ENCODE results near the gene CGB8.
A peak's percentile ranks its signal among the peaks of the same experiment; 100 is the strongest.

Gene CGB8

DNA sequence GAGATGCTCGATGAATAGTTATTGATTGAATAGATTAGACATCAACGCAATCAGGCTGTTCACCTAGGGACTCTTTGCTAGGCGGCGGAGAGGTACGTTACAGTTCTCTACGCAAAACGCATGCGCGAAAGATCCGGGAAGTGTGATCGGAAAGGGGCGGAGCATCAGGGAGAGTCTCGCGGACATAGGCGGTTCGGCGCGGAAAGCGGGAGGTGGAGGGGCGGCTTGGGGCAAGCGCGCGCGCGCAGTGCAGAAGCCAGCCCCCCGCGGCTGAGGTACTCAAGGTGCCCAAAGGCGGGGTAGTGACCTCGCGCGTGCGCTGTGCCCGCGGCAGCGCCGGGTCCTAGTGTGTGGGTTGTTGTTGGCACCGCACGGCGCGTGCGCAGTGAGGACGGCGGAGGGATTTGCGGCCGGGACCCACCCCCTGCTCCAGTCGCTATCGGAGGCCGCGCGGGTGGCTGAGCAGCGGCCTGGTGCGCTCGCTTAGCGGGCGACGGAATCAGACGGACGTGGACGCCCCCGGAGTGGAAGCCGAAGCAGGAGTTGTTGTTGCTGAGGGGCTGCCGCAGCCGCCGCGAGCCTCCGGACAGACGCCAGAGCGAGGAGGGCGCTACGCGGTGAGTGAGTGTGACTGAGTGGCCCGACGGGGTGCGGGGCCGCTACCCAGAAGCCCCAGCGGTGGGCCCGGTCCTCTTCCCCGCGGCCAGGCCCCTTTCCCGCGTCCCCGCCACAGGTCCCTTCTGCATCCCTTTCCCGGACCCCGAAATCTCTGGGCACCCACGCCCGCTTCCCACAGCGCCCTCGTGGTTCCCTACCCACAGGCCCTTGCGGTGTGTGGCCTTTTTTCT, 36.3 kb upstream of the CGB8 start, which contains the start of gene SNRNP70 (continued):
- TF ChIP-seq, protein P1, sequence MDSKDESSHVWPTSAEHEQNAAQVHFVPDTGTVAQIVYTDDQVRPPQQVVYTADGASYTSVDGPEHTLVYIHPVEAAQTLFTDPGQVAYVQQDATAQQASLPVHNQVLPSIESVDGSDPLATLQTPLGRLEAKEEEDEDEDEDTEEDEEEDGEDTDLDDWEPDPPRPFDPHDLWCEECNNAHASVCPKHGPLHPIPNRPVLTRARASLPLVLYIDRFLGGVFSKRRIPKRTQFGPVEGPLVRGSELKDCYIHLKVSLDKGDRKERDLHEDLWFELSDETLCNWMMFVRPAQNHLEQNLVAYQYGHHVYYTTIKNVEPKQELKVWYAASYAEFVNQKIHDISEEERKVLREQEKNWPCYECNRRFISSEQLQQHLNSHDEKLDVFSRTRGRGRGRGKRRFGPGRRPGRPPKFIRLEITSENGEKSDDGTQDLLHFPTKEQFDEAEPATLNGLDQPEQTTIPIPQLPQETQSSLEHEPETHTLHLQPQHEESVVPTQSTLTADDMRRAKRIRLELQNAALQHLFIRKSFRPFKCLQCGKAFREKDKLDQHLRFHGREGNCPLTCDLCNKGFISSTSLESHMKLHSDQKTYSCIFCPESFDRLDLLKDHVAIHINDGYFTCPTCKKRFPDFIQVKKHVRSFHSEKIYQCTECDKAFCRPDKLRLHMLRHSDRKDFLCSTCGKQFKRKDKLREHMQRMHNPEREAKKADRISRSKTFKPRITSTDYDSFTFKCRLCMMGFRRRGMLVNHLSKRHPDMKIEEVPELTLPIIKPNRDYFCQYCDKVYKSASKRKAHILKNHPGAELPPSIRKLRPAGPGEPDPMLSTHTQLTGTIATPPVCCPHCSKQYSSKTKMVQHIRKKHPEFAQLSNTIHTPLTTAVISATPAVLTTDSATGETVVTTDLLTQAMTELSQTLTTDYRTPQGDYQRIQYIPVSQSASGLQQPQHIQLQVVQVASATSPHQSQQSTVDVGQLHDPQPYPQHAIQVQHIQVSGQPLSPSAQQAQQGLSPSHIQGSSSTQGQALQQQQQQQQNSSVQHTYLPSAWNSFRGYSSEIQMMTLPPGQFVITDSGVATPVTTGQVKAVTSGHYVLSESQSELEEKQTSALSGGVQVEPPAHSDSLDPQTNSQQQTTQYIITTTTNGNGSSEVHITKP (tag by site-specific recombination; IDR thresholded peaks at IDR 0.05), result peak; percentile 69
- peak; percentile 90 for TF ChIP-seq ZFHX2 (tag by site-specific recombination; conservative IDR thresholded peaks at IDR 0.05)
- TF ChIP-seq, protein P2, sequence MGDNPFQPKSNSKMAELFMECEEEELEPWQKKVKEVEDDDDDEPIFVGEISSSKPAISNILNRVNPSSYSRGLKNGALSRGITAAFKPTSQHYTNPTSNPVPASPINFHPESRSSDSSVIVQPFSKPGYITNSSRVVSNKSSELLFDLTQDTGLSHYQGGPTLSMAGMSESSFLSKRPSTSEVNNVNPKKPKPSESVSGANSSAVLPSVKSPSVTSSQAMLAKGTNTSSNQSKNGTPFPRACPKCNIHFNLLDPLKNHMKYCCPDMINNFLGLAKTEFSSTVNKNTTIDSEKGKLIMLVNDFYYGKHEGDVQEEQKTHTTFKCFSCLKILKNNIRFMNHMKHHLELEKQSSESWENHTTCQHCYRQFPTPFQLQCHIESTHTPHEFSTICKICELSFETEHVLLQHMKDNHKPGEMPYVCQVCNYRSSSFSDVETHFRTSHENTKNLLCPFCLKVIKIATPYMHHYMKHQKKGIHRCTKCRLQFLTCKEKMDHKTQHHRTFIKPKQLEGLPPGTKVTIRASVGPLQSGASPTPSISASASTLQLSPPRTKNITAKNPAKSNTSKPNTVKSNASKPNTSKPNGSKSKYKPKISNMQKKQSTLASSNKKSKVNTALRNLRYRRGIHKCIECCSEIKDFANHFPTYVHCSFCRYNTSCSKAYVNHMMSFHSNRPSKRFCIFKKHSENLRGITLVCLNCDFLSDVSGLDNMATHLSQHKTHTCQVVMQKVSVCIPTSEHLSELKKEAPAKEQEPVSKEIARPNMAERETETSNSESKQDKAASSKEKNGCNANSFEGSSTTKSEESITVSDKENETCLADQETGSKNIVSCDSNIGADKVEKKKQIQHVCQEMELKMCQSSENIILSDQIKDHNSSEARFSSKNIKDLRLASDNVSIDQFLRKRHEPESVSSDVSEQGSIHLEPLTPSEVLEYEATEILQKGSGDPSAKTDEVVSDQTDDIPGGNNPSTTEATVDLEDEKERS (tag by site-specific recombination; IDR thresholded peaks at IDR 0.05), result peak; percentile 95
- no peak for TF ChIP-seq ZNF155 (tag by site-specific recombination; IDR thresholded peaks at IDR 0.05)
- TF ChIP-seq, protein P3, sequence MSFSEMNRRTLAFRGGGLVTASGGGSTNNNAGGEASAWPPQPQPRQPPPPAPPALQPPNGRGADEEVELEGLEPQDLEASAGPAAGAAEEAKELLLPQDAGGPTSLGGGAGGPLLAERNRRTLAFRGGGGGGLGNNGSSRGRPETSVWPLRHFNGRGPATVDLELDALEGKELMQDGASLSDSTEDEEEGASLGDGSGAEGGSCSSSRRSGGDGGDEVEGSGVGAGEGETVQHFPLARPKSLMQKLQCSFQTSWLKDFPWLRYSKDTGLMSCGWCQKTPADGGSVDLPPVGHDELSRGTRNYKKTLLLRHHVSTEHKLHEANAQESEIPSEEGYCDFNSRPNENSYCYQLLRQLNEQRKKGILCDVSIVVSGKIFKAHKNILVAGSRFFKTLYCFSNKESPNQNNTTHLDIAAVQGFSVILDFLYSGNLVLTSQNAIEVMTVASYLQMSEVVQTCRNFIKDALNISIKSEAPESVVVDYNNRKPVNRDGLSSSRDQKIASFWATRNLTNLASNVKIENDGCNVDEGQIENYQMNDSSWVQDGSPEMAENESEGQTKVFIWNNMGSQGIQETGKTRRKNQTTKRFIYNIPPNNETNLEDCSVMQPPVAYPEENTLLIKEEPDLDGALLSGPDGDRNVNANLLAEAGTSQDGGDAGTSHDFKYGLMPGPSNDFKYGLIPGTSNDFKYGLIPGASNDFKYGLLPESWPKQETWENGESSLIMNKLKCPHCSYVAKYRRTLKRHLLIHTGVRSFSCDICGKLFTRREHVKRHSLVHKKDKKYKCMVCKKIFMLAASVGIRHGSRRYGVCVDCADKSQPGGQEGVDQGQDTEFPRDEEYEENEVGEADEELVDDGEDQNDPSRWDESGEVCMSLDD (tag by site-specific recombination; IDR thresholded peaks at IDR 0.05), result peak; percentile 86; the same call in 1 of the 2 replicates
- peak; percentile 38 for TF ChIP-seq ZNF660 (tag by site-specific recombination; IDR thresholded peaks at IDR 0.05)
- TF ChIP-seq, protein P4, sequence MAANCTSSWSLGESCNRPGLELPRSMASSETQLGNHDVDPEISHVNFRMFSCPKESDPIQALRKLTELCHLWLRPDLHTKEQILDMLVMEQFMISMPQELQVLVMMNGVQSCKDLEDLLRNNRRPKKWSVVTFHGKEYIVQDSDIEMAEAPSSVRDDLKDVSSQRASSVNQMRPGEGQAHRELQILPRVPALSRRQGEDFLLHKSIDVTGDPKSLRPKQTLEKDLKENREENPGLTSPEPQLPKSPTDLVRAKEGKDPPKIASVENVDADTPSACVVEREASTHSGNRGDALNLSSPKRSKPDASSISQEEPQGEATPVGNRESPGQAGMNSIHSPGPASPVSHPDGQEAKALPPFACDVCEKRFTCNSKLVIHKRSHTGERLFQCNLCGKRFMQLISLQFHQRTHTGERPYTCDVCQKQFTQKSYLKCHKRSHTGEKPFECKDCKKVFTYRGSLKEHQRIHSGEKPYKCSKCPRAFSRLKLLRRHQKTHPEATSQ (tag by site-specific recombination; IDR thresholded peaks at IDR 0.05), result peak; percentile 91; the same call in 1 of the 2 replicates
- TF ChIP-seq BCL11A (tag by site-specific recombination; IDR thresholded peaks at IDR 0.05; ENCODE audit: low read depth), result 0 out of 2 replicates have a peak, but pooled peaks have one; percentile 10
- TF ChIP-seq, protein P5, sequence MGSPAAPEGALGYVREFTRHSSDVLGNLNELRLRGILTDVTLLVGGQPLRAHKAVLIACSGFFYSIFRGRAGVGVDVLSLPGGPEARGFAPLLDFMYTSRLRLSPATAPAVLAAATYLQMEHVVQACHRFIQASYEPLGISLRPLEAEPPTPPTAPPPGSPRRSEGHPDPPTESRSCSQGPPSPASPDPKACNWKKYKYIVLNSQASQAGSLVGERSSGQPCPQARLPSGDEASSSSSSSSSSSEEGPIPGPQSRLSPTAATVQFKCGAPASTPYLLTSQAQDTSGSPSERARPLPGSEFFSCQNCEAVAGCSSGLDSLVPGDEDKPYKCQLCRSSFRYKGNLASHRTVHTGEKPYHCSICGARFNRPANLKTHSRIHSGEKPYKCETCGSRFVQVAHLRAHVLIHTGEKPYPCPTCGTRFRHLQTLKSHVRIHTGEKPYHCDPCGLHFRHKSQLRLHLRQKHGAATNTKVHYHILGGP (tag by site-specific recombination; IDR thresholded peaks at IDR 0.05), result no peak
- TF ChIP-seq, protein P6, sequence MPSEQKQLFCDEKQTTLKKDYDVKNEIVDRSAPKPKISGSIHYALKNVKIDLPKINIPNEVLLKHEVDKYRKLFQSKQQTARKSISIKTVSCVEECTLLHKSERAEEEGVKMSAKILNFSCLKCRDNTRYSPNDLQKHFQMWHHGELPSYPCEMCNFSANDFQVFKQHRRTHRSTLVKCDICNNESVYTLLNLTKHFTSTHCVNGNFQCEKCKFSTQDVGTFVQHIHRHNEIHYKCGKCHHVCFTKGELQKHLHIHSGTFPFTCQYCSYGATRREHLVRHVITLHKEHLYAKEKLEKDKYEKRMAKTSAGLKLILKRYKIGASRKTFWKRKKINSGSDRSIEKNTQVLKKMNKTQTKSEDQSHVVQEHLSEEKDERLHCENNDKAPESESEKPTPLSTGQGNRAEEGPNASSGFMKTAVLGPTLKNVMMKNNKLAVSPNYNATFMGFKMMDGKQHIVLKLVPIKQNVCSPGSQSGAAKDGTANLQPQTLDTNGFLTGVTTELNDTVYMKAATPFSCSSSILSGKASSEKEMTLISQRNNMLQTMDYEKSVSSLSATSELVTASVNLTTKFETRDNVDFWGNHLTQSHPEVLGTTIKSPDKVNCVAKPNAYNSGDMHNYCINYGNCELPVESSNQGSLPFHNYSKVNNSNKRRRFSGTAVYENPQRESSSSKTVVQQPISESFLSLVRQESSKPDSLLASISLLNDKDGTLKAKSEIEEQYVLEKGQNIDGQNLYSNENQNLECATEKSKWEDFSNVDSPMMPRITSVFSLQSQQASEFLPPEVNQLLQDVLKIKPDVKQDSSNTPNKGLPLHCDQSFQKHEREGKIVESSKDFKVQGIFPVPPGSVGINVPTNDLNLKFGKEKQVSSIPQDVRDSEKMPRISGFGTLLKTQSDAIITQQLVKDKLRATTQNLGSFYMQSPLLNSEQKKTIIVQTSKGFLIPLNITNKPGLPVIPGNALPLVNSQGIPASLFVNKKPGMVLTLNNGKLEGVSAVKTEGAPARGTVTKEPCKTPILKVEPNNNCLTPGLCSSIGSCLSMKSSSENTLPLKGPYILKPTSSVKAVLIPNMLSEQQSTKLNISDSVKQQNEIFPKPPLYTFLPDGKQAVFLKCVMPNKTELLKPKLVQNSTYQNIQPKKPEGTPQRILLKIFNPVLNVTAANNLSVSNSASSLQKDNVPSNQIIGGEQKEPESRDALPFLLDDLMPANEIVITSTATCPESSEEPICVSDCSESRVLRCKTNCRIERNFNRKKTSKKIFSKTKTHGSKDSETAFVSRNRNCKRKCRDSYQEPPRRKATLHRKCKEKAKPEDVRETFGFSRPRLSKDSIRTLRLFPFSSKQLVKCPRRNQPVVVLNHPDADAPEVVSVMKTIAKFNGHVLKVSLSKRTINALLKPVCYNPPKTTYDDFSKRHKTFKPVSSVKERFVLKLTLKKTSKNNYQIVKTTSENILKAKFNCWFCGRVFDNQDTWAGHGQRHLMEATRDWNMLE (tag by site-specific recombination; conservative IDR thresholded peaks at IDR 0.05; ENCODE audit: low read depth), result 0 out of 2 replicates have a peak, but pooled peaks have one; percentile 10
- TF ChIP-seq ZNF600 (tag by site-specific recombination; IDR thresholded peaks at IDR 0.05), result peak; percentile 65
- TF ChIP-seq ZNF324 (tag by site-specific recombination; IDR thresholded peaks at IDR 0.05), result peak; percentile 85; the same call in 1 of the 2 replicates
- peak; percentile 91 for TF ChIP-seq GLIS1 (tag by site-specific recombination; IDR thresholded peaks at IDR 0.05)
